ENCODE measurements around the gene PAQR5.

DNA sequence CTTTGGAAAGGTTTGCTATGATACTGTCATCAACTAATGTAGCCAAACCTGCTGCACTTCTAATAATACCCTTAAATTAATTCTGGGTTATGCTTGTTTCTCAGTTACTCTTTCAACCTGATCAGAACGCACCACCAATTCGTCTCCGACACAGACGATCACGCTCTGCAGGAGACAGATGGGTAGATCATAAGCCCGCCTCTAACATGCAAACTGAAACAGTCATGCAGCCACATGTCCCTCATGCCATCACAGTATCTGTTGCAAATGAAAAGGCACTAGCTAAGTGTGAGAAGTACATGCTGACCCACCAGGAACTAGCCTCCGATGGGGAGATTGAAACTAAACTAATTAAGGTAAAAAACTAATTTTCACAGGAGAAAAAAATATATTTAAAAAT, 146.0 kb downstream of the PAQR5 start:
- TF ChIP-seq POLR2AphosphoS5 (IDR thresholded peaks at IDR 0.05; ENCODE audit: low read depth, low read length) = no peak
- TF ChIP-seq POLR2A (IDR thresholded peaks at IDR 0.05; ENCODE audit: low read depth, low read length) = no peak
